BLaER1 (cell line): ENCODE data around the gene PHLPP1.

Experiments used
- H3K27ac ChIP-seq: shearing (Covaris generic); formaldehyde crosslinking; 2 replicates; pipeline ENCODE4 v1.8.1; 2022
- H3K27me3 ChIP-seq: shearing (Covaris generic); formaldehyde crosslinking; 2 replicates; pipeline ENCODE4 v1.8.1; 2022
- H3K36me3 ChIP-seq: shearing (Covaris generic); formaldehyde crosslinking; 2 replicates; pipeline ENCODE4 v1.8.1; 2022
- H3K4me1 ChIP-seq: shearing (Covaris generic); formaldehyde crosslinking; 2 replicates; pipeline ENCODE4 v1.8.1; 2022
- H3K4me2 ChIP-seq: shearing (Covaris generic); formaldehyde crosslinking; 2 replicates; pipeline ENCODE4 v1.8.1; 2022
- H3K4me3 ChIP-seq: shearing (Covaris generic); formaldehyde crosslinking; 2 replicates; pipeline ENCODE4 v1.8.1; 2022
- H3K9ac ChIP-seq: shearing (Covaris generic); formaldehyde crosslinking; 2 replicates; pipeline ENCODE4 v1.8.1; 2022
- H3K9me3 ChIP-seq: shearing (Covaris generic); formaldehyde crosslinking; 2 replicates; pipeline ENCODE4 v1.8.1; 2022
- H4K20me1 ChIP-seq: shearing (Covaris generic); formaldehyde crosslinking; 2 replicates; pipeline ENCODE4 v1.8.1; 2022
- Cebpa-rat ChIP-seq: shearing (Covaris generic); IDR thresholded peaks from 2 replicates; pipeline ENCODE4 v1.8.1; 2022

PHLPP1 gene

GRCh38 chr18:62728254-62728653, 12.9 kb downstream of the PHLPP1 start:
- no peak overlapping the region for H3K4me3 ChIP-seq
- peaks cover 65% of the 10 kb centered on the region for H3K36me3 ChIP-seq
- H3K9ac ChIP-seq = no peak overlapping the region
- H3K4me2 ChIP-seq = peak overlapping the region; percentile 0; the same call in 1 of the 2 replicates
- TF ChIP-seq Cebpa-rat = no peak
- H4K20me1 ChIP-seq = peaks cover 24% of the 10 kb centered on the region
- peaks cover 47% of the 10 kb centered on the region for H3K4me1 ChIP-seq
- no peaks in the 10 kb centered on the region for H3K27me3 ChIP-seq
- no peak overlapping the region for H3K27ac ChIP-seq
- peaks cover 63% of the 10 kb centered on the region for H3K9me3 ChIP-seq

- Histone ChIP-seq H4K20me1 (peaks cover 9% of the 10 kb centered on the region; the same call in 1 of the 2 replicates), H3K27ac (no peak overlapping the region), H3K4me1 (peaks cover 34% of the 10 kb centered on the region), H3K4me3 (peak overlapping the region; percentile 25; the same call in 1 of the 2 replicates), H3K36me3 (peaks cover 80% of the 10 kb centered on the region), H3K9ac (no peak overlapping the region), H3K27me3 (no peaks in the 10 kb centered on the region), H3K4me2 (peak overlapping the region; percentile 0; the same call in 1 of the 2 replicates), H3K9me3 (peaks cover 78% of the 10 kb centered on the region)
- TF ChIP-seq Cebpa-rat = no peak
Observed at GRCh38 chr18:62729487-62730386, 14.4 kb downstream of the PHLPP1 start.

GRCh38 chr18:62730941-62731340, 15.6 kb downstream of the PHLPP1 start:
- H3K4me2 ChIP-seq = no peak overlapping the region
- H4K20me1 ChIP-seq = peaks cover 2% of the 10 kb centered on the region; the same call in 1 of the 2 replicates
- TF ChIP-seq Cebpa-rat = no peak
- H3K36me3 ChIP-seq = peaks cover 91% of the 10 kb centered on the region
- no peak overlapping the region for H3K9ac ChIP-seq
- no peaks in the 10 kb centered on the region for H3K27me3 ChIP-seq
- no peak overlapping the region for H3K4me3 ChIP-seq
- H3K9me3 ChIP-seq = peaks cover 88% of the 10 kb centered on the region
- H3K27ac ChIP-seq = no peak overlapping the region
- H3K4me1 ChIP-seq = peaks cover 26% of the 10 kb centered on the region

GRCh38 chr18:62732617-62733016, 17.3 kb downstream of the PHLPP1 start:
- no peak overlapping the region for H3K4me3 ChIP-seq
- peaks cover 13% of the 10 kb centered on the region for H4K20me1 ChIP-seq
- no peak overlapping the region for H3K27ac ChIP-seq
- no peak overlapping the region for H3K4me2 ChIP-seq
- H3K36me3 ChIP-seq = peaks cover 90% of the 10 kb centered on the region
- no peaks in the 10 kb centered on the region for H3K27me3 ChIP-seq
- H3K9ac ChIP-seq = no peak overlapping the region
- TF ChIP-seq Cebpa-rat = no peak
- peaks cover 99% of the 10 kb centered on the region for H3K9me3 ChIP-seq
- H3K4me1 ChIP-seq = peaks cover 30% of the 10 kb centered on the region; the same call in 1 of the 2 replicates

- Histone ChIP-seq H3K9ac (no peak overlapping the region), H3K4me3 (no peak overlapping the region), H3K9me3 (peaks cover 90% of the 10 kb centered on the region), H4K20me1 (peaks cover 19% of the 10 kb centered on the region), H3K36me3 (peaks cover 74% of the 10 kb centered on the region), H3K27ac (no peak overlapping the region), H3K4me1 (peaks cover 34% of the 10 kb centered on the region), H3K4me2 (no peak overlapping the region), H3K27me3 (no peaks in the 10 kb centered on the region)
- no peak for TF ChIP-seq Cebpa-rat
Observed at GRCh38 chr18:62734290-62734689, 18.9 kb downstream of the PHLPP1 start.

GRCh38 chr18:62735387-62735786, 20.0 kb downstream of the PHLPP1 start:
- H3K4me2 ChIP-seq = no peak overlapping the region

GRCh38 chr18:62736077-62736855, 20.9 kb downstream of the PHLPP1 start:
- Histone ChIP-seq H3K27ac (no peak overlapping the region), H3K9me3 (peaks cover 76% of the 10 kb centered on the region), H3K4me3 (no peak overlapping the region), H3K27me3 (no peaks in the 10 kb centered on the region), H3K4me1 (peaks cover 25% of the 10 kb centered on the region), H4K20me1 (peaks cover 33% of the 10 kb centered on the region), H3K9ac (no peak overlapping the region), H3K36me3 (peaks cover 57% of the 10 kb centered on the region), H3K4me2 (no peak overlapping the region)
- no peak for TF ChIP-seq Cebpa-rat

More at GRCh38 chr18:62735387-62735786, 20.0 kb downstream of the PHLPP1 start:
- Histone ChIP-seq H3K9me3 (peaks cover 85% of the 10 kb centered on the region), H3K4me3 (no peak overlapping the region), H3K4me1 (peaks cover 28% of the 10 kb centered on the region), H3K36me3 (peaks cover 66% of the 10 kb centered on the region), H3K27me3 (no peaks in the 10 kb centered on the region), H4K20me1 (peaks cover 24% of the 10 kb centered on the region), H3K27ac (no peak overlapping the region), H3K9ac (no peak overlapping the region)
- TF ChIP-seq Cebpa-rat = no peak

- Histone ChIP-seq H3K4me1 (peaks cover 25% of the 10 kb centered on the region), H3K4me3 (no peak overlapping the region), H3K9ac (no peak overlapping the region), H3K27ac (no peak overlapping the region), H3K9me3 (peaks cover 65% of the 10 kb centered on the region), H3K36me3 (peaks cover 46% of the 10 kb centered on the region), H3K27me3 (no peaks in the 10 kb centered on the region), H3K4me2 (0 out of 2 replicates have a peak overlapping the region, but pooled peaks have one; percentile 33), H4K20me1 (peaks cover 44% of the 10 kb centered on the region)
- TF ChIP-seq Cebpa-rat = no peak
Observed at GRCh38 chr18:62737241-62737873, 22.0 kb downstream of the PHLPP1 start.

- peaks cover 55% of the 10 kb centered on the region for H4K20me1 ChIP-seq
- no peak overlapping the region for H3K9ac ChIP-seq
- no peak overlapping the region for H3K4me3 ChIP-seq
- H3K27ac ChIP-seq = no peak overlapping the region
- peaks cover 52% of the 10 kb centered on the region for H3K9me3 ChIP-seq
- H3K27me3 ChIP-seq = no peaks in the 10 kb centered on the region
- no peak for TF ChIP-seq Cebpa-rat
- peak overlapping the region; percentile 33 for H3K4me2 ChIP-seq
- peaks cover 28% of the 10 kb centered on the region for H3K4me1 ChIP-seq
- H3K36me3 ChIP-seq = peaks cover 33% of the 10 kb centered on the region
Observed at GRCh38 chr18:62738639-62739038, 23.3 kb downstream of the PHLPP1 start.
